Measurements from ENCODE around the gene NRTN.

NRTN gene

GRCh38 chr19:5800361-5801270 is 4.3 kb upstream of the NRTN start:
- peaks cover 74% of the 10 kb centered on the region for H3K27me3 Mint-ChIP-seq
- H3K9me3 Mint-ChIP-seq: no peaks in the 10 kb centered on the region
- H3K27ac Mint-ChIP-seq: no peak overlapping the region
- intact Hi-C loops (cut with micrococcal nuclease): no loop called here
- H3K36me3 Mint-ChIP-seq (ENCODE audit: low read depth): no peaks in the 10 kb centered on the region
- H3K4me1 Mint-ChIP-seq (ENCODE audit: low read depth): peaks cover 24% of the 10 kb centered on the region
- H3K4me3 Mint-ChIP-seq: no peak overlapping the region

- no peaks in the 10 kb centered on the region for H3K9me3 Mint-ChIP-seq
- H3K36me3 Mint-ChIP-seq (ENCODE audit: low read depth): no peaks in the 10 kb centered on the region
- intact Hi-C loops (cut with micrococcal nuclease): no loop called here
- no peak overlapping the region for H3K27ac Mint-ChIP-seq
- H3K4me3 Mint-ChIP-seq: no peak overlapping the region
- H3K4me1 Mint-ChIP-seq (ENCODE audit: low read depth): peaks cover 19% of the 10 kb centered on the region
- H3K27me3 Mint-ChIP-seq: peaks cover 86% of the 10 kb centered on the region
Measured at GRCh38 chr19:5801796-5802619, 2.9 kb upstream of the NRTN start.

GRCh38 chr19:5803441-5803751 is 1.5 kb upstream of the NRTN start:
- Mint-ChIP-seq H3K9me3 (no peaks in the 10 kb centered on the region), H3K36me3 (ENCODE audit: low read depth) (no peaks in the 10 kb centered on the region), H3K4me3 (peak overlapping the region; percentile 78), H3K4me1 (ENCODE audit: low read depth) (peaks cover 19% of the 10 kb centered on the region), H3K27ac (peak overlapping the region; percentile 55), H3K27me3 (peaks cover 87% of the 10 kb centered on the region)
- intact Hi-C loops (cut with micrococcal nuclease): no loop called here

GRCh38 chr19:5803752-5804515 is 933 bp upstream of the NRTN start:
- intact Hi-C loops (cut with micrococcal nuclease): loop anchor here (2.0 kb wide), 2 partner anchors 89 to 219 kb away; no protein-coding TSS in a partner anchor
- no peaks in the 10 kb centered on the region for H3K9me3 Mint-ChIP-seq
- peaks cover 24% of the 10 kb centered on the region for H3K4me1 Mint-ChIP-seq (ENCODE audit: low read depth)
- peak overlapping the region; percentile 55 for H3K27ac Mint-ChIP-seq
- H3K36me3 Mint-ChIP-seq (ENCODE audit: low read depth): no peaks in the 10 kb centered on the region
- peak overlapping the region; percentile 78 for H3K4me3 Mint-ChIP-seq
- peaks cover 85% of the 10 kb centered on the region for H3K27me3 Mint-ChIP-seq

GRCh38 chr19:5805462-5806132 is 730 bp downstream of the NRTN start:
- intact Hi-C loops (cut with micrococcal nuclease): loop anchor here (2.0 kb wide), 2 partner anchors 87 to 217 kb away; no protein-coding TSS in a partner anchor
- H3K27ac Mint-ChIP-seq: no peak overlapping the region
- H3K4me3 Mint-ChIP-seq: no peak overlapping the region
- H3K9me3 Mint-ChIP-seq: no peaks in the 10 kb centered on the region
- peaks cover 71% of the 10 kb centered on the region for H3K27me3 Mint-ChIP-seq
- no peaks in the 10 kb centered on the region for H3K36me3 Mint-ChIP-seq (ENCODE audit: low read depth)
- H3K4me1 Mint-ChIP-seq (ENCODE audit: low read depth): peaks cover 27% of the 10 kb centered on the region

GRCh38 chr19:5806133-5806489 is 1.2 kb downstream of the NRTN start:
- intact Hi-C loops (cut with micrococcal nuclease): no loop called here
- Mint-ChIP-seq H3K4me3 (no peak overlapping the region), H3K36me3 (ENCODE audit: low read depth) (no peaks in the 10 kb centered on the region)

GRCh38 chr19:5806905-5807304 is 2.0 kb downstream of the NRTN start:
- H3K27ac Mint-ChIP-seq: no peak overlapping the region
- peaks cover 24% of the 10 kb centered on the region for H3K4me1 Mint-ChIP-seq (ENCODE audit: low read depth)
- H3K9me3 Mint-ChIP-seq: no peaks in the 10 kb centered on the region
- no peak overlapping the region for H3K4me3 Mint-ChIP-seq
- H3K36me3 Mint-ChIP-seq (ENCODE audit: low read depth): no peaks in the 10 kb centered on the region
- H3K27me3 Mint-ChIP-seq: peaks cover 59% of the 10 kb centered on the region
- intact Hi-C loops (cut with micrococcal nuclease): no loop called here

More at GRCh38 chr19:5806133-5806489, 1.2 kb downstream of the NRTN start:
- Mint-ChIP-seq H3K27ac (no peak overlapping the region), H3K9me3 (no peaks in the 10 kb centered on the region), H3K27me3 (peaks cover 65% of the 10 kb centered on the region), H3K4me1 (ENCODE audit: low read depth) (peaks cover 27% of the 10 kb centered on the region)

- no peaks in the 10 kb centered on the region for H3K9me3 Mint-ChIP-seq
- intact Hi-C loops (cut with micrococcal nuclease): no loop called here
- H3K36me3 Mint-ChIP-seq (ENCODE audit: low read depth): no peaks in the 10 kb centered on the region
- H3K27me3 Mint-ChIP-seq: peaks cover 46% of the 10 kb centered on the region
- H3K4me1 Mint-ChIP-seq (ENCODE audit: low read depth): peaks cover 22% of the 10 kb centered on the region
- H3K27ac Mint-ChIP-seq: no peak overlapping the region
- no peak overlapping the region for H3K4me3 Mint-ChIP-seq
Measured at GRCh38 chr19:5808120-5808816, 3.4 kb downstream of the NRTN start.

GRCh38 chr19:5809053-5809452 is 4.2 kb downstream of the NRTN start:
- no peaks in the 10 kb centered on the region for H3K36me3 Mint-ChIP-seq (ENCODE audit: low read depth)
- H3K4me3 Mint-ChIP-seq: no peak overlapping the region
- H3K9me3 Mint-ChIP-seq: no peaks in the 10 kb centered on the region
- intact Hi-C loops (cut with micrococcal nuclease): no loop called here
- no peak overlapping the region for H3K27ac Mint-ChIP-seq
- peaks cover 40% of the 10 kb centered on the region for H3K27me3 Mint-ChIP-seq
- H3K4me1 Mint-ChIP-seq (ENCODE audit: low read depth): peaks cover 15% of the 10 kb centered on the region

- Mint-ChIP-seq H3K4me3 (no peak overlapping the region), H3K4me1 (ENCODE audit: low read depth) (peaks cover 10% of the 10 kb centered on the region), H3K27ac (no peak overlapping the region), H3K9me3 (no peaks in the 10 kb centered on the region), H3K36me3 (ENCODE audit: low read depth) (no peaks in the 10 kb centered on the region), H3K27me3 (peaks cover 38% of the 10 kb centered on the region)
- intact Hi-C loops (cut with micrococcal nuclease): no loop called here
Measured at GRCh38 chr19:5809469-5809868, 4.6 kb downstream of the NRTN start.

GRCh38 chr19:5811117-5811516 is 6.2 kb downstream of the NRTN start:
- H3K36me3 Mint-ChIP-seq (ENCODE audit: low read depth): no peaks in the 10 kb centered on the region
- no peak overlapping the region for H3K27ac Mint-ChIP-seq
- no peaks in the 10 kb centered on the region for H3K9me3 Mint-ChIP-seq
- H3K27me3 Mint-ChIP-seq: peaks cover 31% of the 10 kb centered on the region
- peaks cover 9% of the 10 kb centered on the region for H3K4me1 Mint-ChIP-seq (ENCODE audit: low read depth)
- H3K4me3 Mint-ChIP-seq: no peak overlapping the region
- intact Hi-C loops (cut with micrococcal nuclease): no loop called here

GRCh38 chr19:5814123-5814851 is 9.4 kb downstream of the NRTN start:
- no peaks in the 10 kb centered on the region for H3K36me3 Mint-ChIP-seq (ENCODE audit: low read depth)
- no peaks in the 10 kb centered on the region for H3K9me3 Mint-ChIP-seq

More at GRCh38 chr19:5814123-5814851, 9.4 kb downstream of the NRTN start:
- no peak overlapping the region for H3K27ac Mint-ChIP-seq
- intact Hi-C loops (cut with micrococcal nuclease): no loop called here
- no peak overlapping the region for H3K4me3 Mint-ChIP-seq
- H3K4me1 Mint-ChIP-seq (ENCODE audit: low read depth): no peaks in the 10 kb centered on the region
- H3K27me3 Mint-ChIP-seq: peaks cover 15% of the 10 kb centered on the region

Data from dendritic cell treated with granulocyte-macrophage colony-stimulating factor and Interleukin-4, amounts not matched to agents 40 ng/mL and 50 ng/mL, for 4 days (primary cell).